EL (cell line): ENCODE results near the gene SLC16A12.
"Not testable (repeated sequence)": the region's sequence is repeated elsewhere in the genome, so short reads cannot be mapped to it uniquely, and the experiment has no call there.

ENCODE experiments used
- DNase-seq: peaks from one replicate; pipeline ENCODE4 v3.0.0-alpha.2; 2016

Gene SLC16A12

DNA sequence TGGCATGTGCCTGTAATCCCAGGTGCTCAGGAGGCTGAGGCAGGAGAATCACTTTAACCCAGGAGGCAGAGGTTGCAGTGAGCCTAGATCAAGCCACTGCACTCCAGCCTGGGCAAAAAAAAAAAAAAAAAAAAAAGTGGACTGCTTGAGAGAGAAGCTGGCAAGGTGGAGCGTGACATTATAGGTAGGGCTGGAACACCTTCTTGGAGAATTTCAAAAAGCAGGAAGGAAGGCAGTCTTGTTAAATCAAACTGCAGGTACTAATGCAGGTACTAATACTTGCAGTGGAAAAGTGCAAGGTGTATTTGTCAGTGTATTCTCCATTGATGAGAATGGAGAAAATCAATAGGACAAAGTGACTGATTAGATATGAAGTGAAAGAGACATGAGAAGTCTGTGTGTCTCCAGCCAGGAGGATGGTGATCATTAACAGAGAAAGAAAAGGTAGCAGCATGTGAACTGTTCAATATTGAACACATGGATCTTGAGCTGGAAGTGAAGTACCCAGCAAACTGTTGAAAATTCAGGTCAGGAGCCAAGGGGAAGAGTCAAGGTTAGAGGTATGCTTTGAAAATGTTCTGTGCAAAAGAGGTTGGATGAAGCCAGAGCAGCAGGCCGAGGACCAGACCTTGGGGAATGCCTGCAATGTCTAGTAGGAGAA is 12.6 kb upstream of the SLC16A12 start:
- no peak for DNase-seq

DNA sequence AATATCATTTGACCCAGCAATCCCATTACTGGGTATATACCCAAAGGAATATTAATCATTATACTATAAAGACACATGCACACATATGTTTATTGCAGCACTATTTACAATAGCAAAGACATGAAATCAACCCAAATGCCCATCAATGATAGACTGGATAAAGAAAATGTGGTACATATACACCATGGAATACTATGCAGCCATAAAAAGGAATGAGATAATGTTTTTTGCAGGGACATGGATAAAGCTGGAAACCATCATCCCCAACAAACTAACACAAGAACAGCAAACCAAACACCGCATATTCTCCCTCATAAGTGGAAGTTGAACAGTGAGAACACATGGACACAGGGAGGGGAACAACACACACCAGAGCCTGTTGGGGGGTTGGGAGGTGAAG is 11.3 kb upstream of the SLC16A12 start:
- not testable (repeated sequence) for DNase-seq

DNA sequence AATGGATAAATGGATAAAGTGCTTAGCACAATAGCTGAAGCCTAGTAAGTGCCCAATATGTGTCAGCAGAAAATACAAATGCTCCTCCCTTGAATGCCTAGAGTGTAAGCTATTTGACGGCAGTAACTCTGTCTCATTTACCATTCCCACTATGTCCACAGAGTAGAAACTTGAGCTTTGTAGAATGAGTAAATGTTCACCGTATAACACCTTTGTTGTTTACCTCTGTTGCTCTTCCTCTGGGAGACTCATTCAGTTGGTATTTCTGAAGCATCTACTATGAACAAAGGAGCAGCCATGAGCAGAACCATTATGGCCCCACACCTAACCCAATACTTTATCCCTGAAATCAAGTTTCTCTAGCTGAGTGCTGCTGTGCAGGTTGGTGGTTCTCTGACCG is 8.4 kb upstream of the SLC16A12 start:
- no peak for DNase-seq

- peak; percentile 40 for DNase-seq
These were observed 5.1 kb upstream of the SLC16A12 start for GRCh38 chr10:89540420-89540949.

GRCh38 chr10:89537364-89537763 is 2.0 kb upstream of the SLC16A12 start:
- DNase-seq = no peak

- DNase-seq = no peak
These were observed 590 bp upstream of the SLC16A12 start for GRCh38 chr10:89536013-89536354.

- DNase-seq = no peak
These were observed 598 bp downstream of the SLC16A12 start for GRCh38 chr10:89534826-89535166.

GRCh38 chr10:89532476-89532875 is 2.9 kb downstream of the SLC16A12 start:
- DNase-seq = no peak

DNA sequence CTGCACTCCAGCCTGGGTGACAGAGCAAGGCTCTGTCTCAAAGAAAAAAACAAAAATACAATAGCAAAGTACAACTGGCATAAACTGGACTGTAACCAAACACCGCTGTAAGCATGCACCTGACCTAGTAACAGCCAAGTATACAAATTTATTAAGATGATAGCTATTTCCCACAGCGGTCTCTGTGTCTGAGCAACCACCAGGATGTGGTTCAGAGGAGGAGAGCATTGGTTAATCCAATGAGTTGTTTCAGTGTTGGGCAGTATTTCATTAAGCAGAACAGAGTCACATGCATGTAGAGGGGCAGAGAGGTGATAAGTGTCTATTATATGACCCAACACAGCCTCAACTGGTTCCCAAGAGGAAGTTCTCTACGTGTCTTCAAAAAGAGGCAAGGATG is 4.0 kb downstream of the SLC16A12 start:
- DNase-seq = no peak

DNA sequence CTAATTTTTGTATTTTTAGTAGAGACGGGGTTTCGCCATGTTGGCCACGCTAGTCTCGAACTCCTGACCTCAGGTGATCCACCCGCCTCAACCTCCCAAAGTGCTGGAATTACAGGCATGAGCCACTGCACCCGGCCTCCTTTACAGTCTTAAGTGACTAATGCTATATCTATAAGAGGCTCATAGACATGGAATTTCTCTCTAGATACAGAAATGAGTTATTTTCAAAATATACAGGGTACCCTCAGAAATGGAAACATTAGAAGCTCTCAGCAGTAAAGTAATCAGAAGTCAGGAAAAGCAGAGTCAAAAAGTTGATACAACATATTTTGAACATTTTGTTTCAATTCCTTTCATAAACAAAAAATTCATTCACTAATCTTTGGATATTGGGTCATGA is 5.7 kb downstream of the SLC16A12 start:
- peak; percentile 41 for DNase-seq

GRCh38 chr10:89526358-89526757 is 9.0 kb downstream of the SLC16A12 start:
- DNase-seq = no peak

- no peak for DNase-seq
These were observed 9.8 kb downstream of the SLC16A12 start for GRCh38 chr10:89525556-89525955.

DNA sequence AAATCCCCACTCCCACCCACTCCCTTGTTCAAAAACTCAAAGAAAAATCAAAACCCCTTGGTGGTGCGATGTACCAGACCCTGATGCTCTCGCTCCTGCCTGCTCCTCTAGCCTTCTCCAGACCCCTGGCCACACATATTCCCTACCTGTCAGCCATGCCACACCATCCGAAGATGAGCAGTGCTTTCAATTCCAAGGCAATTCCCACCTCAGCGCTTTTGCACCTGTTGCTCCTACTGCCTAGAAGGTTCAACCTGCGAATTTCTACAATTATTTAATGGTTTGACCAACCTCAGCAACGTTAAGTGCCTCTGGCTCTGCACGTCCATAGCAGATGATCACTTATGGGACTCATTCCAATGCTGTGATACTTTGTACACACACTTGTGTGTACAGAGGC is 11.1 kb downstream of the SLC16A12 start:
- DNase-seq = no peak

DNA sequence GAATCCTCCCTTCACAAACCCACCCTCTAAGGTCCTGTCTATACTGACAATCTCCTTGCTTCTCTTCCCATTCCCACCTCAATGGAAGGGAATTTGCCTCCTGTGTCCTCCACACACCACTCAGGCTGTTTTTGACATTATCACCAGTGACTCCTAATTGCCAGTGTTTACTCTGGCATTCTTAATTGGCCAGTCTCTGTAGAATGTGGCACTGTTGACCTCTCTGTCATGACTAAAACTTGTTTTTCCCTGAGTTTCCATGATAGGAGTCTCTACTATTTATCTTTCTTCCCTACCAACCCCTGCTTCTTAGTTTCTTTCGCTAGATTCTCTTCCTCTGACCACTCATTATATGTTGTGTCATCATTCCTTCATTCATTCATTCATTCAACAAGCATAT is 12.1 kb downstream of the SLC16A12 start:
- DNase-seq = no peak

DNA sequence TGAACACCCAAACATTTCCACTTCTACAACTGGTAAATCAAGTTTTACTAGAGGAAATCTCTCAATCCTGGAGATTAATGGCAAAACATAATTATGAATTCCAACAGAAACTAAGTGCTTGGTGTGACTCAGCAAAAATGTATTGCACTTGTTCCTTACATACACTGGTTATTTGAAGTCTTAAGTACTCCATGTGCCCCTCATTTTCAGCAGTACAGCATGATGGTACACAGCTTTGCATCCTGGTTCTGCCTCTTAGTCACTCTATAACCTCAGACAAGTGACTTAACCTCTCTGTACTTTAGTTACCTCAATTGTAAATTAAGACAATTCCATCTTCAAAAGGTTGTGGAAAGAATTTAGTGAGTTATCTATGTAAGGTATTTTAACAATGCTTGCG is 12.9 kb downstream of the SLC16A12 start:
- no peak for DNase-seq

DNA sequence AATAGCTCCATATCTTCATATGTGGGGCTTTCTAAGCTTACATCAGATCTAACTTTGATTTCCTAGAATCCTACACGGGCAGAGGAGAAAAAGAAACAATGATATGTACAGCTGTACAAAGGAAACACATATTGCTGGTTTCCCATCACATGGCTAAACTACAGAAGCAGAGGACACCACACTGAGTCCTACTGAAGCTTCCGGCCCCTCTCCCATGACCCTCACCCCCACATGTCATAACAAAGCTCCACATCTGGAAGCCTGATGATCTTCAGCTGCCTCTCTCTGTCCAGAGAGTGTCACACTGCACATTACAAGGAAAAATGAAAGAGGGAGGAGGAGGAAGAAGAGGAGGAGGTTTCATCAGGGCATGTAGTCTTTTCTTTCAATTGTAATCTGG is 14.0 kb downstream of the SLC16A12 start:
- DNase-seq = no peak

- DNase-seq = no peak
These were observed 14.7 kb downstream of the SLC16A12 start for GRCh38 chr10:89520706-89521105.

DNA sequence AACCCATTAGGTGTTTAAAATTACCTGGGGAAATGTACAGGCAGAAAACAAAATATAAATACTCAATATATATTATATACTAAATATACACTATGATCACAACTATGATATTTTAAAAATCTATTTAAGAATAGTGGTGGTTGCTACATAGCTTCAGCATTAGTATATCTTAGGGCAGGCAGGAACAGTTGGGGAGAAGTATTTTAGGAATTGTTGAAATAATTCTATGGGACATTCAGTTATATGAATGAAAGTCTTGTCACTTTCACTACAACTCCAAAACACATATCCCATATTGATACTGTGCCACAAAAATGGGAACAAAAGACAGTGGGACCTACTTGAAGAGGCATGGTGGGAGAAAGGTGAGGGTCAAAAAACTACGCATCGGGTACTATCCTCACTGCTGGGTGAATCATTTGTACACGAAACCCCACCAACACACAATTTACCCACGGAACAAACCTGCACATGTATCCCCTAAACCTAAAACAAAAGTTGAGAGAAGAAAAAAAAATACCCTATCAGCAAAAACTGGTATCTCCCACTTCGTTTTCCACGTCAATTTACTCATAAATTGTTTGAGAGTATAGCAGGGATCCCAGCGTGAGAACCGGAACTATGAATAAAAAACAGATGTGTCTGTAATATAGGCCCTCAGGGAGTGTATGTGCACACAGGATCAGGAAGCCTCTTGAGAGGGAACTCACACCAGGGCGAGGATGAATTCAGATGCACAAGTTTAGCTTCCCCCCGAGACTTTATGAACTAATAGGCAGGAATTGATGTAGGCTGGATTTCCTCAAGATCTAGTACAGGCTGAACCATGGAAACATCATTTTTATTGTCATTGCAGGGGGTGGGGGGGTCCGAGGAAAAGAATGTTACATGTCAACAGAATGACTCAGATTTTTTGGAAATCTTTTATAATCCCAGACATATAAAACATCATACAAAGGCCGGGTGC is 16.2 kb downstream of the SLC16A12 start:
- DNase-seq = peak; percentile 94

DNA sequence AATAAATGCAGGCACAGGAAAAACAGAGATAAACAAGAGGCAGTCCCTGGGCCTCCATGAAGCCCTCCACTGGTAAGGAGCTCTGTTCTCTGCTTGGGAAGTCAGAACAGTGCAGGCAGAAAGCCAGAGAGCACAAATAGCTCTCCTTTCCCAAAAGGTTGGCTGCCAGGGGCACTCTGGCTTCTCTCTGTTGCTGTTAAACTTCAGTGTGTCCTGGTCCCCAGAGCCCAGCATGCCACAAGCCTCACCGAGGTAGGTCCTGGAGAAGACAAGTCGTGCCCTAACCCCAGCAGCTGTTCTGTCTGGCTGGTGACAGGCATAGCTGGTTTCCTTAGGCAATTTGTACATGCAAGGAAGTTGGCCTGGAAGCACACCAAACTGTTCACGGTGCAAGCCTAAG is 17.3 kb downstream of the SLC16A12 start:
- DNase-seq = no peak

DNA sequence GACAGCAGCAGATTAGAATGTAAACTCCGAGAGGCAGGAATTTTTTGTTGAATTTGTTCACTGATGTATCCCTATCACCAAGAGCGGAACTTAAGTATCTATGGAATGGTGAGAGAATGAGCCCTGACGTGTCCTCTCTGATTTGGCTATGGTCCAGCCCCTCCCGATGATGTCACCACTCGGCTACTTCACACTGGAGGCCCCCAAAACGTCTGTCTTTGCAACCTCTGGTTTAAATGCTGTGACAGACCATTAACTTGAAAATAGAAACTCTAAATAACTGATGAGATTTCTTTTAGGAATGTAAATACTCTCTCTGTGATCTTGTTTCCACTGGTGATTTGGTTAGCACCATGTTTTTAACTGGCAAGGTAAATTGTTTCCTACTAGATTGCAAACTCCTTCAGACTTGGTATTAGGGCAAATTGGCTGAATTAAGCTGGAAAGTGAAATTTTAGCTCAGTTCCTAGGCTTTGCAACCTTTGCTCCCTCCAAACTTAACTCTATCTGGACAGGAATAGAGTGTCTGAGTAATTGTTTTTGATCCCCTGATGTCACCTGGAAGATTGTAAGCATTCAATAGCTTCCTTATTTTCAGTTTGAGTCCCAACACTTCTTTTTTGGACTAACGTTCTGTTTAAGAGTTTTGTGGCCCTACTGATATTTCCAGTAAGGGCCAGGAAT is 19.1 kb downstream of the SLC16A12 start:
- peak; percentile 97 for DNase-seq

DNA sequence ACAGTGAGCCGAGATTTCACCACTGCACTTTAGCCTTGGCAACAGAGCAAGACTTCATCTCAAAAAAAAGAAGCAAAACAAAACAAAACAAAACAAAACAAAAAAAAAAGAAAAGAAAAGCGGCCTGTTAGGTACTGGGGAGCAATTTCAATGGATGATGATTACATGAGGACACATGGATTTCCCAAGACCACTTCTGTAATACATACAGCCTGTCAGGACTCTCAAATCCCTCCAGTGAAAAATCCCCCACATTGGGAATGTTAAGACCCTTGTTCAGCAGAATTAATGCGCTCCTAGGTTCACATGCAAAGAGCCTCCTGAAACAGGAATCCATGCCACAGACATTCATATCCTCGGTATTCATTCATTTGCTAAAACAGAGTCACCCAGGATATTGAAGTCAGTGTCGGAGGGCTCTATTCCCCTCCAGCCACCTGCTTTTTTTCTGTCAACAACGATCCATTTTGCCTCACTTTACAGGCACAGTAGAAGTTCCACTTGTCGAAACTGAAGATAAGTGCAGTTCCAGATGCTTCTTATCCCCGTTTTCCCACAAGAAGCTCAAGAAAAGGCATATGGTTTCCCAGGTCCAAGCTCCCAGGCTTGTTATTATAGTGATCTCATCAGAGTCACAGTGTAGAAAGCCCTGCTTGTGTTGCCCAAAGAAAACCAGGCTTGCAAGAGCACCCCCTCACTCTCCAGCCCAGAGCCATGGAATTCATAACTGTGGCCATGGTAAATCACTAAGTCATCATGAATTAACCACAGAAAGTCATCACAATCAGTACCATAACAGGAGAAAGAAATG is 20.2 kb downstream of the SLC16A12 start:
- peak; percentile 98 for DNase-seq

DNA sequence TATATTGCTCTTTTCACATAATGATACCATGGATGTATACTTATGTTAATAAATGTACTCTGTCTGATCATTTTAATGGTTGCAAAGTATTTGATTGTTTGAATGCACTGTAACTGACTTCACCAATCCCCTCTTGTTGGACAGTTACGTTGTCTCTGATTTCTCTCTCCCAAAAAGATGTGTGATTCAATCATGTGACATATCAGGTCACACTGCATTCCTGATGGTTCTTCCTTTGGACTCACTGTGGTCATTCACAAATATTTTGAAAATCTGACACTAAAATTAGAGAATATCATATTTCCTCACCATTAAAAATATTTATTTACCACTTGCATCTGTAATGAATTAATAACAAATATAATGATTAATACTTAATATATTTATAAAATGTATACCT is 22.2 kb downstream of the SLC16A12 start:
- DNase-seq = no peak
